NCI-H2107 treated with DMSO at 0.1 percent for 48 hours (cell line): ENCODE results near the gene RIN2.
"Not testable (repeated sequence)": the region's sequence is repeated elsewhere in the genome, so short reads cannot be mapped to it uniquely, and the experiment has no call there.

Experiments used
- DNase-seq: peaks from one replicate; lab custom pipeline; 2025; ENCODE audit not compliant: unreplicated experiment; lab: John Stamatoyannopoulos, UW

RIN2 gene

DNA sequence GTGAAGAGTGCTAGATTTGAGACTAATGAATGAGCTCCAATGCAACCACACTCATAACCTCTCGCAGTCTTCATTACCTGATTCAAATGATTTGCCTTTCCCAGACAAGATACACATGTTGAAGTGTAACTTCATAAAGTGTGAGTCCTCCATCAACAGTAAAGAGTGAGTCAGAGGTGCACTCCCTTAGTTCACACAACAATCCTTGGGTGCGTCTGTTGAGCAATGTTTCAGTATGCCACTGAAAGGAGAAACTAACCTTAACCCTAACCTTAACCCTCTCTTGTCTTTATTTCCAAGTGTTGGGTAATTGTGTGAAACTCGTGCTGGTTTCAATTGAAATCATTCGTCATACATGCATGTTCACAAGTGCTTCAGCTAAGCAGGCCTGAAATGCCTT lies 21.0 kb upstream of the RIN2 start:
- DNase-seq: no peak

DNA sequence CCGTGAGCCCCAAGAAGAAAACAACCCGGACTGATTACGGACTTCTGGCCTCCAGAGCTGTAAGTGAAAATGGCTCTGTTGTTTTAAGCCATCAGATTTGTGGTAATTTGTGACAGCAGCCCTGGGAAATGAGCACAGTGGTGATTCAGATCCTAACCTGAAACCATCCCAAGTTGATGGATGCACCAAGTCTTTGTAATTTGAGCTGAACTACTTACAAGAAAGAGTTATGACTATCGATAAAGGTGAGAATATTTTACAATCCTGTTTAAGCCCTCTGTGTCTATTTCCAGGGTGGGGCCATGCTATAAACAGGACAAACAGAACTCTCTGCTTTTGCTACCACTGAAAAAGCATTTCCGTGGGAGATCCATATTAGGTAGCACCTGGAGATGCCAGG lies 19.1 kb upstream of the RIN2 start:
- no peak for DNase-seq

- DNase-seq: no peak
Observed at GRCh38 chr20:19739351-19739750, 18.7 kb upstream of the RIN2 start.

DNA sequence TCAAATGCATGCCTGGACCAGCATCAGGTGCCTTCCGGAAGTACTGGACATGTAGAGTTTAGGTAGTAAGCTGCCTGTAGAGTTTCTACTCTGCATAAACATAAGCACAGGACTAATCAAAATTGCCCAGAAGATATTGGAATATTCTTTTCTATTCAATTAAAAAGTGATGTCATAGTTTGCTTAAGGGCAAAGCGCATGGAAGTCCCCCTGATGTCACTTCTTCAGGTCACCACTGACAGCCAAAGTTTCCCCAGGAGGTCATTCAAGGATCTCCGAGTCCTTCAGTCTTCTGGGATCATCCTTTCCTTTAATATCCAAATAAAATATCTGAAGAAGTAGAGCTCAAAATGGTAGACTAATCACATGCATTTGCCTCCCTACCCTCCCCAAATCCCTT lies 17.5 kb upstream of the RIN2 start:
- DNase-seq: no peak

DNA sequence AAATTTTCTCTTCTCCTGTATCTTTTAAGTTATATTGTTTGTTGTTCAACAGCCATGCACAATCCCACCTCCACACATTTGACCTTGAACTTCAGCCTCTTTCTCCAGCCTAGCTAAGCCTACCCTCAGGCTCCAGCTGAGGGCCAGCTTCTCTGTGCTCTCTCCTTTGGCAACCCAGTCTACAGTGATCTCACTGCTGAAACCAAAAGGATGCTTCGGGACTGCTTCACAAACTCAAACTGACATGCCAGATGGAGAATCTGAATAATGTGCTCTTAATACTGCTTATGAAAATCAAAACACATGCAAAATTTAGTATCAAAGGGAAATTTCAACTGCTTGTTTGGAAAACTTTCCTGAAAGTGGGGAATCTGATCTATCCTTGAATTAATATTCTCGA lies 16.1 kb upstream of the RIN2 start:
- no peak for DNase-seq

DNA sequence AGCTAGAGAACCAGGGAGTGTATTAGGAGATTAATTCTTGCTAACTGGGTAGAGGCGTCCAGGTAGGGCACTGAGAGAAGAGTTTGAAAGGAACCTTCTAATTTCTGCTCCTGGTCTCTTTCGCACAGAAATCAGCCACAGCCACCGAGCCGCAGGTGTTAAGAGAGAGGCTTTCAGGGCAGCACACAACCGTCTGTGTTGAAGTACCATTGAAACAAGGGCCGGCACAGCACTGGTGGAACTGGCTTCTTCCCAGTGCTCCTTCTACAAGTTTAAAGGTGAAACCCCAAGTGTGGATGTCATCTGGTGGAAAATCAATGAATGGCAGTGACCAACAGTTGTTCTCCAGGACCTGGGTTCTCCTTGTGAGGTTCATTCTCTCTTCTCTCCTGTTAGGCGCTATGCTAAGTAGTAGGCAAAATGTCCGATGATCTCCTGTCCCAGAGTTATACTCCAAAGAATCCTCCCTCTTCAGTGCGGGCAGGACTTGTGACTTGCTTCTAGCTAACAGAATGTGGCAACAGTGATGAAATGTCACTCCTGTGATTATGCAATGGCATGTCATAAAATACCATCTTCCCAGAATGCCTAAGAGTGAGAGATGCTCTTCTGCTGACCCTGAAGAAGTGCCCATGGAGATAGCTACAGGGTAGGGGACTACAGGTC lies 15.0 kb upstream of the RIN2 start:
- no peak for DNase-seq

GRCh38 chr20:19743640-19743995 lies 14.4 kb upstream of the RIN2 start:
- DNase-seq: no peak

DNA sequence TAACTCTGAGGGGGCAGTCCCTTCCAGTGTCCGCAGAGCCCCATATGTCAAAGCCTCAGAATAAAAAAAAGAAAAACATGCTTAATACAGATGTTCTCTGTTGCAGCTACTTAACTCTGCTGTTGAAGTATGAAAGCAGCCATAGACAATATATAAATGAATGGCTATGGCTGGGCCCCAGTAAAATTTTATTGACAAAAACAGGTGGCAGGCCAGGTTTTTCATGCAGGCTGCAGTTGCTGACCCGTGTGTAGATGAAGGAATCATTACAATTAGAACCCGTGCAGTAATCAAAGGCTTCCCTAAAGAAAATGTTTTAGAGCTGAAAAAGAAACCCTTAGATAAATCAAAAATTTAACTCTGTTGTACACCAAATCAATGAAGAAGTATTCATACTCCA lies 13.0 kb upstream of the RIN2 start:
- DNase-seq: no peak

DNA sequence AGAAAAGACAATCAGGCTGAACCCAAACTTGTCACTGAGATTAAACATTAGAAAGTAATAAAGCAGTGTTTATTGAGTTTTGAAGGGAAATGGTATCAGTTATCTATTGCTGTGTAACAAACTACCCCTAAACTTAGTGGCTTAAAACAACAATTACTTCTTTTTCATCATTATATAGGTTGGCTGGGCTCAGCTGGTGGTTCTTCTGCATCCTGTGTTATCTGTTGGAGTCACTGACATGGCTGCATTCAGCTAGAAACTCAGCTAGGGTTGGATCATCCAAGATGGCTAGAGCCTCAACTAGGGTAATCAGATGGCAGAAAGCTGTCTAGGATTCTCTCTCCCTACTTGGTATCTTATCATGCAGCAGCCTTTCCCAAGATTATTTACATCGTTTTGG lies 12.5 kb upstream of the RIN2 start:
- no peak for DNase-seq

DNA sequence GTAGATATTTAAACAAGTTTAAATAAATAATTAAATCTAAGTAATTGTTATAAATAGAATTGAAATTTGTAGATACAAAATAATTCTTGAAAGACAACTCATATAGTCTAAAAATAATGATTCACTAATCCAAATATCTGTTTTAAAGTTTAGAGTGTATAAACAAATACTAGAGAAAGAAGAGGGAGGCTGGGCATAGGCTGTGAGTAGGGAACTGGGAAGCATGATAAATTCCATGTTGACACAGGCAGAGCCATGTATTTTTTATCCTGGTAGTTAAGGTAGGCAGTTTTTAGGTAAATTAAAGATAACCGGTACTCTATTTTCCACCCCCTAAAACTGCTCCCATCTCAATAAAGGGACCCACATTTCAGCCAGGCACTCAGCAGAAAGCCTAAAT lies 11.7 kb upstream of the RIN2 start:
- DNase-seq: no peak

GRCh38 chr20:19747903-19748302 lies 10.2 kb upstream of the RIN2 start:
- DNase-seq: no peak

DNA sequence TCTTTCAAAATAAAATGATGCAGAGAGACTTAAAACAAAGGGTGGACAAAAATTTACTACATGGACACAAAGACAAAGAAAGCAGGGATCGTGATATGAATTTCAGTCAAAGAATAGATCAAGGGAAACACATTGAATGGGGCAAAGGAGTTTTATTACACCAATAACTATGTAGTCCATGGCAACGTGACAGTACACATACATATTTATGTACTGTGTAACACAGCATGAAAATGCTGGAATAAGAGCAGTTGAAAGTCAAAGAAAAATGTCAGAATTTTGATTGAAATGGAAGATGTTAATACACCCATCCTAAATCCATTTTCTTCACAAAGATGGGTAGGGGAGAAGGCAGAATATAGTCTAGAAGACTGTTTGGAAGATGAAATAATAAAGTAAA lies 9.4 kb upstream of the RIN2 start:
- DNase-seq: no peak

DNA sequence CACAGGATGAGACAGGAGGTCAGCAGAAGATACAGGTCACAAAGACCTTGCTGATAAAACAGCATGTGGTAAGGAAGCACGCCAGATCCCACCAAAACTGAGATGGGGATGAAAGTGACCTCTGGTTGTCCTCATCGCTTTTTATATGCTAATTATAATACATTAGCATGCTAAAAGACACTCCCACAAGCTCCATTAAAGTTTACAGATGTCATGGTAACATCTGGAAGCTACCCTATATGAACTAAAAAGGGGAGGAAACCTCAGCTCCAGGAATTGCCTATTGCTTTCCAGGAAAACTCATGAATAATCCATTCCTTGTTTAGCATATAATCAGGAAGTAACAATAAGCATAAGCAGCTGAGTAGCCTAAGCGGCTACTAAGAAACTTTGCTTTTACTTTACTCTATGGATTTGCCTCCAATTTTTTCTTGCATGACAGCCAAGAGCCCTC lies 8.4 kb upstream of the RIN2 start:
- DNase-seq: no peak

DNA sequence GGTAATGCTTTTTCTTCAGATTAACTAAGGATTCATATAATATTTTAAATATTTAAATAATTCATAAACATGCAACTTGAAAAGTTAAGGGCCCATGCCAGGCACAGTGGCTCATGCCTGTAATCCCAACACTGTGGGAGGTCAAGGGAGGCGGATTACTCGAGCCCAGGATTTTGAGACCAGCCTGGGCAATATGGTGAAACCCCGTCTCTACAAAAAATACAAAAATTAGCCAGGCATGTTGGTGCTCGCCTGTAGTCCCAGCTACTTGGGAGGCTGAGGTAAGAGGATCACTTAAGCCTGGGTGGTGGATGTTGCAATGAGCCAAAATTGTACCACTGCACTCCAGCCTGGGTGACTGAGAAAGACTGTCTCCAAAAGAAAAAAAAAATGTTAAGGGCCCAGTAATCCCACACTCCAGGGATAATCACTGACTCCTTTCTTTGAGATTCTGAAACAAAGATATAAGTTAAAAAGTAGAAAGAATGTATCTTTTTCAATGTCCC lies 7.9 kb upstream of the RIN2 start:
- no peak for DNase-seq

DNA sequence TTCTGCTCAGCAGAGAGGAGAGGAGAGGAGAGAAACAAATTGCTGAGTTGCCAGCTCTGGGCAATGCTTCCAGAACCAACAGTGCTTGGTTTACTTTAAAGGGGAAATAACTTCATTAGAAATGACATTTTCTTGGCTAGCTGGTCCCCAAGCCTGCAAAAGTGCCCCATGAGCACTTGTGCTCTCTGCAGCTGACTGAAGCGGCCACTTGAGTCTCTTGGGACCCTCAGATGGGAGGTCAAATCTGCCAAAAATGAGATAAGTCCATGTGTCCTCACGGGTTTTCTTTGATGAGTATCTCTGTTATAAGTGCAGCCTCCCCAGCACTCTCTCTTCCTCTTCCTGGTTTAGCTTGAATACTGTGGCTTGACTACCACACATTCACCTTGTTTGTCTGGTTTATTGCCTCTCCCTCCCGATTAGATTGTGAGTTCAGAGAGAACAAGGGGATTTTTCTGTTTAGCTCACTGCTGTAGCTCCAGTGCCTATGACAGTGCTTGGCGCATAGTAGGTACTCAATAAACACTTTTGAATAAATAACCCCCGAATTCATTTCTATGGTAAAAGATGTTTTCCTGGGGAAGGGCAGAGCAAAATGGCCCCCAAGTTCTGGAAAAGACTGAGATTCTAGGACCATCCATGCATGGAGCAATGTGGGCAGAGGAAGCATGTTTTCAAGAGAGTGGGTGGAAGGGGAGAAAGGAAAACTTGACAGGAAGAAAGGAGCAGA lies 7.0 kb upstream of the RIN2 start:
- DNase-seq: no peak

DNA sequence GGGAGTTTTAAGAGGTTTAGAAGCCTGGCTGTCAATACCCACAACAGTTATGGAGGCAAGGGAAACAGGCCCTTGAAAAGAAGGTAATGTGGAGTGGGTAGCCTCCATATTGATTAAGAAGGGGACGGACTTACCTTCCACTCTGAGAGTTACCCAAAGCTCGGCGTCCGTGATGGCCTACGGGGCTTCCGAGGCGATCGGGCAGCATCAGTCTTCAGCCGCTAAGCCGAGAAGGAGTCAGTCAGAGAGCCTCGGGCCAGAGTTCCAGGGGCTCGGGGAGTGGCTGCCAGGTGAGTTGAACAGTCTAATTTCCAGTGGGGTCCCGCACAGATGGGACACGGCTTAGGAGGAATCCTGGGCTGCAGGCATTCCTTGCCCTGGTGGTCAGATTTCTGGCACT lies 3.9 kb upstream of the RIN2 start:
- not testable (repeated sequence) for DNase-seq

GRCh38 chr20:19756761-19757486 lies 1.1 kb upstream of the RIN2 start:
- peak; percentile 5 for DNase-seq

DNA sequence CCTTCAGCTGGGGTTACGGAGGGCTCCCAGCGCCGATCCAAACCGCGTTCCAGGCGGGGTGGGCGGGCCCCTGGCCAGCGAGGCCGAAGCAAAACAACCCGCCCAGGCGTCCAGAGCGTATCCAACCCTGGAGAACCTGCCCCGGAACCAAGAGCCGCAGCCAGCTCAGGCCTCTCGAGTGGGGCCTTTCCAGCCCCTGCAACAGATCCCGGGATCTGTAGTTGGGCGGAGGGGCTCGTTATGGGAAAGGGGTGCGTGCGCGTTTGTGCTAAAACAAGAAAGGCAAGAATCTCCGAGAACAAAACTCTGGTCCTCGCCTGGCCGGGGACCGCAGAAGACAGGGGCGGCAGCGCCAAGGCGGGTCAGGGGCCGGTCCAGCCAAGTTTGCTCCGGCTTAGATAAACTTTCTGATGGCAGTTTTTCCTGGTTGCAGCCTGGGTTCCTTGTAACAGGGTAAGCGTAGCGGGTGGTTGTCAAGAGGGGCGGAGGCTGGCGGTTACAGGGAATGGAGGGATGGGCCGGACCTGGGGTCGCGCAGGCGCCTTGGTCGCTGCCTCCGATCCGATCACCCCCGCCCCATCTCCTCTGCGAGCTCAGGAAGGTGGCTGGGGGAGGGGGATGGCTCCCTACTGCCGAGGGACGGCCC lies 448 bp upstream of the RIN2 start:
- peak; percentile 27 for DNase-seq

DNA sequence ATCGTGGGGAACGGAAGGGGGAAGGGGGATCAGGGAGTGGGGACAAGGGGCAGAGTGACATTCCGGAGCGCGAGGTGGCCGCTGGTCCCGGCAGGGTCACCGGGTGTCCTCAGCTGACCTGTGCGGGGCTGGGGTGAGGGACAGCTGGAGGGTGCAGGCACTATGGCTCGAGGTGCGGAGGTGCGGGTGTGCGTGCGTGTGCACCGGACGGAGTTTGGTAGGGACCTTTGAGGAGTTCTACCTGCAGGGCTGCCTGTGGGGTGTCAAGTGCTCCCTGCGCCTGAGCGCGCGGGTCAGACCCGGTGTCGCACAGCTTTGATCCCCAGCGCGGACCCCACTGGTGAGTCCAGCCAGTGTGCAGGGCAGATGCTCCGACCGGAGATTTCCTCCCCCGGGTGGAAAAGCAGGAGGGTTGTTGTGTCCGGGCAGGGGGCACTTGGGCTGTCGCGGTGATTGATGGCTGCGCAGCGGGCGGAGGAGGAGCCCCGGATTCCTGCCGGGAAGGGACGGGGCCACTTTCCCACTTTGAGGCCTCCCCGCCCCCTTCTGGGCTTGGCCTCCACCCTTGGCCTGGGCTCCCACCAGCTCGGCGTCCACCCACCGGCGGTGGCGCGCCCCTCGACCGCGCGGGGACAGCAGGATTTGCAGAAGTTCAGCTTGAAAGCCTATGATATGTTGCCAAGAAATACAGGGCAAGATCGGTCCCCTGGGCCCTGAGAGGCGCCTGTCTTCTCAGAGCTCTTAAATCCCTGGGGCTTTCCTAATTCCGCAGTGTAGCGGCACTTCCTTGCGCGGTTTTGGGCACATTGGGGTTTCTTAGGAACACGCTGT lies 658 bp downstream of the RIN2 start:
- no peak for DNase-seq

- DNase-seq: no peak
Observed at GRCh38 chr20:19760371-19760721, 2.3 kb downstream of the RIN2 start.

- no peak for DNase-seq
Observed at GRCh38 chr20:19761326-19761725, 3.3 kb downstream of the RIN2 start.
